ENCODE results near the gene ZNF619. TPM values are rescaled to one million over a fixed set of nuclear protein-coding genes. Genes with fewer than 3 reads are reported as not detected.
A peak's percentile ranks its signal among the peaks of the same experiment; 100 is the strongest.

ZNF619 gene
- total and polyA plus RNA-seq, 9 of the 15 experiments (the other 6 are each of a cell fraction or from before 2014, with no cell fraction given): 1.3 to 9.1 (median 6.3) TPM

DNA sequence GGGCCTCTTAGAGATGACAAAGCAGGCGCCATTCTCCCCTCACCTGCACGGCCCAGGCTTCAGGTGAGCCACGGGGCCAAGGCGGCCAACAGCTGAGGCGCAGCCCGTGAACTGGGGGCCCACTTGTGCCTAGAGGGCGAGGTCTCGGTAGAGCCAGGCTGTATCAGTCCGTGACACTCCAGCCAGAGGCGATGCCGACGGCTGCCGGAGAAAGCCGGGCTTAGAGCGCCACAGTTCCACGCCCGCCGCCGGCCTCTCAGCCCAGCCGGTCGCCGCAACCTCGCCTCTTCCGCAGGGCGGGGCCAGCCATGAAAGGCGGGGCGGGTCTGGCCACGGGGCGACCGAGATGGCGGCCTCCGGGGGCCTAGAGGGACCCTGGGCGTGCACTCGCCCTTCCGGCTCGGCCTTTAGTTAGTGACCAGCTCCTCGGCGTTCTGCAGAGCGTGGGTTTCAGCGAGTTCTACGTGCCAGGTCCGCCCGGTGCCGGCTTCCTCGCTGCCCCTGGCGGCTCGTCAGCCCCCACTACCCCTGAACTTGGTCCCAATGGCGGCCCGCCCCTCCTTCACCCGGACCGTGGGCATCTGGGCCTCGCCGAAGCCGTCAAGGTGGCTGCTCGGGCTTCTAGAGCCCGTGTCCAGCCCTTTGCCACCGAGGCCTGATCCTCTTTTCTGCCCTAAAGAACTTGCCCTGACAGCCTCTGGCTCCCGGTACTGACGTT lies 47.8 kb downstream of the ZNF619 start, which contains the start of gene ZNF621 (continued):
- TF ChIP-seq, protein P1, sequence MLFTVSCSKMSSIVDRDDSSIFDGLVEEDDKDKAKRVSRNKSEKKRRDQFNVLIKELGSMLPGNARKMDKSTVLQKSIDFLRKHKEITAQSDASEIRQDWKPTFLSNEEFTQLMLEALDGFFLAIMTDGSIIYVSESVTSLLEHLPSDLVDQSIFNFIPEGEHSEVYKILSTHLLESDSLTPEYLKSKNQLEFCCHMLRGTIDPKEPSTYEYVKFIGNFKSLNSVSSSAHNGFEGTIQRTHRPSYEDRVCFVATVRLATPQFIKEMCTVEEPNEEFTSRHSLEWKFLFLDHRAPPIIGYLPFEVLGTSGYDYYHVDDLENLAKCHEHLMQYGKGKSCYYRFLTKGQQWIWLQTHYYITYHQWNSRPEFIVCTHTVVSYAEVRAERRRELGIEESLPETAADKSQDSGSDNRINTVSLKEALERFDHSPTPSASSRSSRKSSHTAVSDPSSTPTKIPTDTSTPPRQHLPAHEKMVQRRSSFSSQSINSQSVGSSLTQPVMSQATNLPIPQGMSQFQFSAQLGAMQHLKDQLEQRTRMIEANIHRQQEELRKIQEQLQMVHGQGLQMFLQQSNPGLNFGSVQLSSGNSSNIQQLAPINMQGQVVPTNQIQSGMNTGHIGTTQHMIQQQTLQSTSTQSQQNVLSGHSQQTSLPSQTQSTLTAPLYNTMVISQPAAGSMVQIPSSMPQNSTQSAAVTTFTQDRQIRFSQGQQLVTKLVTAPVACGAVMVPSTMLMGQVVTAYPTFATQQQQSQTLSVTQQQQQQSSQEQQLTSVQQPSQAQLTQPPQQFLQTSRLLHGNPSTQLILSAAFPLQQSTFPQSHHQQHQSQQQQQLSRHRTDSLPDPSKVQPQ (CRISPR knock-in tag; IDR thresholded peaks at IDR 0.05; ENCODE audit: borderline replicate concordance): no peak
- TF ChIP-seq TCFL5 (CRISPR knock-in tag; conservative IDR thresholded peaks at IDR 0.05): no peak
- TF ChIP-seq TAF7 (tag; IDR thresholded peaks at IDR 0.05): peak; percentile 92
- TF ChIP-seq, protein P2, sequence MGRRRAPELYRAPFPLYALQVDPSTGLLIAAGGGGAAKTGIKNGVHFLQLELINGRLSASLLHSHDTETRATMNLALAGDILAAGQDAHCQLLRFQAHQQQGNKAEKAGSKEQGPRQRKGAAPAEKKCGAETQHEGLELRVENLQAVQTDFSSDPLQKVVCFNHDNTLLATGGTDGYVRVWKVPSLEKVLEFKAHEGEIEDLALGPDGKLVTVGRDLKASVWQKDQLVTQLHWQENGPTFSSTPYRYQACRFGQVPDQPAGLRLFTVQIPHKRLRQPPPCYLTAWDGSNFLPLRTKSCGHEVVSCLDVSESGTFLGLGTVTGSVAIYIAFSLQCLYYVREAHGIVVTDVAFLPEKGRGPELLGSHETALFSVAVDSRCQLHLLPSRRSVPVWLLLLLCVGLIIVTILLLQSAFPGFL (CRISPR knock-in tag; IDR thresholded peaks at IDR 0.05): no peak
- TF ChIP-seq, protein P3, sequence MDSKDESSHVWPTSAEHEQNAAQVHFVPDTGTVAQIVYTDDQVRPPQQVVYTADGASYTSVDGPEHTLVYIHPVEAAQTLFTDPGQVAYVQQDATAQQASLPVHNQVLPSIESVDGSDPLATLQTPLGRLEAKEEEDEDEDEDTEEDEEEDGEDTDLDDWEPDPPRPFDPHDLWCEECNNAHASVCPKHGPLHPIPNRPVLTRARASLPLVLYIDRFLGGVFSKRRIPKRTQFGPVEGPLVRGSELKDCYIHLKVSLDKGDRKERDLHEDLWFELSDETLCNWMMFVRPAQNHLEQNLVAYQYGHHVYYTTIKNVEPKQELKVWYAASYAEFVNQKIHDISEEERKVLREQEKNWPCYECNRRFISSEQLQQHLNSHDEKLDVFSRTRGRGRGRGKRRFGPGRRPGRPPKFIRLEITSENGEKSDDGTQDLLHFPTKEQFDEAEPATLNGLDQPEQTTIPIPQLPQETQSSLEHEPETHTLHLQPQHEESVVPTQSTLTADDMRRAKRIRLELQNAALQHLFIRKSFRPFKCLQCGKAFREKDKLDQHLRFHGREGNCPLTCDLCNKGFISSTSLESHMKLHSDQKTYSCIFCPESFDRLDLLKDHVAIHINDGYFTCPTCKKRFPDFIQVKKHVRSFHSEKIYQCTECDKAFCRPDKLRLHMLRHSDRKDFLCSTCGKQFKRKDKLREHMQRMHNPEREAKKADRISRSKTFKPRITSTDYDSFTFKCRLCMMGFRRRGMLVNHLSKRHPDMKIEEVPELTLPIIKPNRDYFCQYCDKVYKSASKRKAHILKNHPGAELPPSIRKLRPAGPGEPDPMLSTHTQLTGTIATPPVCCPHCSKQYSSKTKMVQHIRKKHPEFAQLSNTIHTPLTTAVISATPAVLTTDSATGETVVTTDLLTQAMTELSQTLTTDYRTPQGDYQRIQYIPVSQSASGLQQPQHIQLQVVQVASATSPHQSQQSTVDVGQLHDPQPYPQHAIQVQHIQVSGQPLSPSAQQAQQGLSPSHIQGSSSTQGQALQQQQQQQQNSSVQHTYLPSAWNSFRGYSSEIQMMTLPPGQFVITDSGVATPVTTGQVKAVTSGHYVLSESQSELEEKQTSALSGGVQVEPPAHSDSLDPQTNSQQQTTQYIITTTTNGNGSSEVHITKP (IDR thresholded peaks at IDR 0.05; ENCODE audit: partially characterized antibody): peak; percentile 78
- TF ChIP-seq ZBTB8A (IDR thresholded peaks at IDR 0.05; ENCODE audit: partially characterized antibody): no peak
- peak in 1 of 2 experiments; percentile 40; a peak in 1 of 4 replicates for TF ChIP-seq TRIM24 (IDR thresholded peaks at IDR 0.05)
- TF ChIP-seq MTA1 (IDR thresholded peaks at IDR 0.05; ENCODE audit: borderline replicate concordance): no peak
- TF ChIP-seq, protein P4, sequence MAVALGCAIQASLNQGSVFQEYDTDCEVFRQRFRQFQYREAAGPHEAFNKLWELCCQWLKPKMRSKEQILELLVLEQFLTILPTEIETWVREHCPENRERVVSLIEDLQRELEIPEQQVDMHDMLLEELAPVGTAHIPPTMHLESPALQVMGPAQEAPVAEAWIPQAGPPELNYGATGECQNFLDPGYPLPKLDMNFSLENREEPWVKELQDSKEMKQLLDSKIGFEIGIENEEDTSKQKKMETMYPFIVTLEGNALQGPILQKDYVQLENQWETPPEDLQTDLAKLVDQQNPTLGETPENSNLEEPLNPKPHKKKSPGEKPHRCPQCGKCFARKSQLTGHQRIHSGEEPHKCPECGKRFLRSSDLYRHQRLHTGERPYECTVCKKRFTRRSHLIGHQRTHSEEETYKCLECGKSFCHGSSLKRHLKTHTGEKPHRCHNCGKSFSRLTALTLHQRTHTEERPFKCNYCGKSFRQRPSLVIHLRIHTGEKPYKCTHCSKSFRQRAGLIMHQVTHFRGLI (CRISPR knock-in tag; IDR thresholded peaks at IDR 0.05): no peak
- TF ChIP-seq THRAP3 (IDR thresholded peaks at IDR 0.05; ENCODE audit: borderline replicate concordance): no peak
- TF ChIP-seq EP400 (IDR thresholded peaks at IDR 0.05): peak; percentile 95
- TF ChIP-seq, protein P5, sequence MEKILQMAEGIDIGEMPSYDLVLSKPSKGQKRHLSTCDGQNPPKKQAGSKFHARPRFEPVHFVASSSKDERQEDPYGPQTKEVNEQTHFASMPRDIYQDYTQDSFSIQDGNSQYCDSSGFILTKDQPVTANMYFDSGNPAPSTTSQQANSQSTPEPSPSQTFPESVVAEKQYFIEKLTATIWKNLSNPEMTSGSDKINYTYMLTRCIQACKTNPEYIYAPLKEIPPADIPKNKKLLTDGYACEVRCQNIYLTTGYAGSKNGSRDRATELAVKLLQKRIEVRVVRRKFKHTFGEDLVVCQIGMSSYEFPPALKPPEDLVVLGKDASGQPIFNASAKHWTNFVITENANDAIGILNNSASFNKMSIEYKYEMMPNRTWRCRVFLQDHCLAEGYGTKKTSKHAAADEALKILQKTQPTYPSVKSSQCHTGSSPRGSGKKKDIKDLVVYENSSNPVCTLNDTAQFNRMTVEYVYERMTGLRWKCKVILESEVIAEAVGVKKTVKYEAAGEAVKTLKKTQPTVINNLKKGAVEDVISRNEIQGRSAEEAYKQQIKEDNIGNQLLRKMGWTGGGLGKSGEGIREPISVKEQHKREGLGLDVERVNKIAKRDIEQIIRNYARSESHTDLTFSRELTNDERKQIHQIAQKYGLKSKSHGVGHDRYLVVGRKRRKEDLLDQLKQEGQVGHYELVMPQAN (IDR thresholded peaks at IDR 0.05; ENCODE audit: borderline replicate concordance): peak; percentile 71; the same call in 1 of the 2 replicates
- TF ChIP-seq ILK (tag; IDR thresholded peaks at IDR 0.05; ENCODE audit: borderline replicate concordance, low read depth): no peak
- TF ChIP-seq PCBP2 (IDR thresholded peaks at IDR 0.05; ENCODE audit: low read depth, low read length, poor library complexity, severe bottlenecking): no peak
- no peak for TF ChIP-seq ZNF197 (CRISPR knock-in tag; IDR thresholded peaks at IDR 0.05; ENCODE audit: low read depth)
- no peak for TF ChIP-seq ZNF436 (CRISPR knock-in tag; IDR thresholded peaks at IDR 0.05)

Data from K562 (cell line).